Right kidney (tissue), 1 donor: Measurements from ENCODE around the gene SIK3.

Experiments
- DNase-seq: peaks from one replicate; pipeline ENCODE4 v3.0.0-alpha.2; 2016

The SIK3 gene

GRCh38 chr11:116891746-116892145 lies 206.5 kb downstream of the SIK3 start:
- DNase-seq: no peak

GRCh38 chr11:116890607-116891006 lies 207.6 kb downstream of the SIK3 start:
- DNase-seq: no peak

GRCh38 chr11:116890193-116890592 lies 208.0 kb downstream of the SIK3 start:
- DNase-seq: no peak

GRCh38 chr11:116888884-116889549 lies 209.2 kb downstream of the SIK3 start:
- DNase-seq: no peak

- DNase-seq: no peak
Observed at GRCh38 chr11:116888024-116888423, 210.2 kb downstream of the SIK3 start.

GRCh38 chr11:116885951-116886655 lies 212.1 kb downstream of the SIK3 start:
- DNase-seq: no peak

GRCh38 chr11:116882386-116882785 lies 215.8 kb downstream of the SIK3 start:
- DNase-seq: no peak

- no peak for DNase-seq
Observed at GRCh38 chr11:116881143-116881542, 217.1 kb downstream of the SIK3 start.

- peak; percentile 34 for DNase-seq
Observed at GRCh38 chr11:116879800-116880625, 218.2 kb downstream of the SIK3 start.

- DNase-seq: no peak
Observed at GRCh38 chr11:116876656-116877055, 221.6 kb downstream of the SIK3 start.

- DNase-seq: no peak
Observed at GRCh38 chr11:116875194-116875593, 223.0 kb downstream of the SIK3 start.

- DNase-seq: no peak
Observed at GRCh38 chr11:116874251-116874650, 224.0 kb downstream of the SIK3 start.

- DNase-seq: no peak
Observed at GRCh38 chr11:116873381-116873780, 224.8 kb downstream of the SIK3 start.

GRCh38 chr11:116871248-116871647 lies 227.0 kb downstream of the SIK3 start:
- no peak for DNase-seq

GRCh38 chr11:116870054-116870453 lies 228.2 kb downstream of the SIK3 start:
- DNase-seq: no peak

- no peak for DNase-seq
Observed at GRCh38 chr11:116869610-116870009, 228.6 kb downstream of the SIK3 start.

GRCh38 chr11:116868066-116868465 lies 230.2 kb downstream of the SIK3 start:
- DNase-seq: no peak

- no peak for DNase-seq
Observed at GRCh38 chr11:116867619-116868018, 230.6 kb downstream of the SIK3 start.

GRCh38 chr11:116866804-116867455 lies 231.3 kb downstream of the SIK3 start:
- no peak for DNase-seq

GRCh38 chr11:116865696-116866095 lies 232.5 kb downstream of the SIK3 start:
- DNase-seq: no peak

- DNase-seq: no peak
Observed at GRCh38 chr11:116864531-116864930, 233.7 kb downstream of the SIK3 start.

GRCh38 chr11:116862951-116863350 lies 235.3 kb downstream of the SIK3 start:
- DNase-seq: no peak

- no peak for DNase-seq
Observed at GRCh38 chr11:116862185-116862584, 236.0 kb downstream of the SIK3 start.
